ENCODE data around the gene GRIP2.

GRIP2 gene

GRCh38 chr3:14483286-14483685 lies 56.9 kb downstream of the GRIP2 start:
- no peak for DNase-seq (ENCODE audit: low read depth)

- no peak for DNase-seq (ENCODE audit: low read depth)
These were observed 57.8 kb downstream of the GRIP2 start for GRCh38 chr3:14482271-14482721.

GRCh38 chr3:14481646-14482036 lies 58.5 kb downstream of the GRIP2 start:
- DNase-seq (ENCODE audit: low read depth) = no peak

- no peak for DNase-seq (ENCODE audit: low read depth)
These were observed 59.0 kb downstream of the GRIP2 start for GRCh38 chr3:14481018-14481645.

GRCh38 chr3:14480207-14481017 lies 59.7 kb downstream of the GRIP2 start:
- no peak for DNase-seq (ENCODE audit: low read depth)

GRCh38 chr3:14479591-14479990 lies 60.6 kb downstream of the GRIP2 start:
- DNase-seq (ENCODE audit: low read depth) = no peak

GRCh38 chr3:14478956-14479550 lies 61.1 kb downstream of the GRIP2 start:
- no peak for DNase-seq (ENCODE audit: low read depth)

- no peak for DNase-seq (ENCODE audit: low read depth)
These were observed 62.7 kb downstream of the GRIP2 start for GRCh38 chr3:14477311-14477935.

- DNase-seq (ENCODE audit: low read depth) = no peak
These were observed 63.4 kb downstream of the GRIP2 start for GRCh38 chr3:14476583-14477265.

GRCh38 chr3:14475621-14476020 lies 64.5 kb downstream of the GRIP2 start:
- DNase-seq (ENCODE audit: low read depth) = no peak

GRCh38 chr3:14474363-14475081 lies 65.6 kb downstream of the GRIP2 start:
- no peak for DNase-seq (ENCODE audit: low read depth)

- DNase-seq (ENCODE audit: low read depth) = no peak
These were observed 66.7 kb downstream of the GRIP2 start for GRCh38 chr3:14473411-14473891.

- no peak for DNase-seq (ENCODE audit: low read depth)
These were observed 67.4 kb downstream of the GRIP2 start for GRCh38 chr3:14472471-14473351.

- no peak for DNase-seq (ENCODE audit: low read depth)
These were observed 68.5 kb downstream of the GRIP2 start for GRCh38 chr3:14471690-14472089.

GRCh38 chr3:14471016-14471415 lies 69.1 kb downstream of the GRIP2 start:
- DNase-seq (ENCODE audit: low read depth) = no peak

- no peak for DNase-seq (ENCODE audit: low read depth)
These were observed 69.7 kb downstream of the GRIP2 start for GRCh38 chr3:14470461-14470860.

- DNase-seq (ENCODE audit: low read depth) = no peak
These were observed 71.5 kb downstream of the GRIP2 start for GRCh38 chr3:14468621-14468981.

- DNase-seq (ENCODE audit: low read depth) = peak; percentile 9
These were observed 72.1 kb downstream of the GRIP2 start for GRCh38 chr3:14467814-14468620.

- DNase-seq (ENCODE audit: low read depth) = no peak
These were observed 73.8 kb downstream of the GRIP2 start for GRCh38 chr3:14466179-14466903.
